Right lobe of liver (tissue), 6 donors: ENCODE measurements around the gene DPYD. TPM values are rescaled to one million over a fixed set of nuclear protein-coding genes. Genes with fewer than 3 reads are reported as not detected.

Experiments
- ATAC-seq, 4 donors: fragments of 200-7000 bp; cut with Tn5 transposase; one replicate each; pipeline ENCODE4 v1.9.1; 2020; ENCODE audit warnings: mild to moderate bottlenecking in 4 of 4, moderate library complexity in 4 of 4
- DNase-seq, 3 donors: peaks; one replicate each; pipeline ENCODE4 v3.0.0-alpha.2; 2020
- H3K27ac ChIP-seq, 3 donors: fragments of 200-600 bp; one replicate each; pipeline ENCODE4 v1.8.0; 2022
- H3K27me3 ChIP-seq, 2 donors: fragments of 200-600 bp; one replicate each; pipeline ENCODE4 v1.8.0; 2022
- H3K36me3 ChIP-seq, 4 donors: fragments of 200-600 bp; sonication (generic) in 1 of 4; one replicate each; pipeline versions ENCODE4 v1.5.1 to v1.8.0; 2017 to 2022; ENCODE audit warnings: control low read depth in 1 of 4
- H3K4me1 ChIP-seq, 4 donors: fragments of 200-600 bp; sonication (generic) in 1 of 4; one replicate each; pipeline versions ENCODE4 v1.5.1 to v1.8.0; 2017 to 2022; ENCODE audit warnings: control low read depth in 1 of 4
- H3K4me3 ChIP-seq, 3 donors: fragments of 200-600 bp; one replicate each; pipeline ENCODE4 v1.8.0; 2022
- H3K9me3 ChIP-seq, 4 donors: fragments of 200-600 bp; sonication (generic) in 1 of 4; one replicate each; pipeline versions ENCODE4 v1.5.1 to v1.8.0; 2017 to 2022; ENCODE audit warnings: control low read depth in 1 of 4
- POLR2A ChIP-seq: fragments of 450-650 bp; IDR thresholded peaks from one replicate; pipeline ENCODE4 v1.6.1; 2017; ENCODE audit warnings: antibody characterized with exemption, mild to moderate bottlenecking
- WGBS: methylation state at CpG from one replicate; pipeline ENCODE4 v1.1.6; 2018; ENCODE audit warnings: low coverage, low lambda C conversion rate; ENCODE audit not compliant: insufficient coverage; ENCODE audit errors: missing lambda C conversion rate; 5-methylcytosine and 5-hydroxymethylcytosine counted together
- intact Hi-C, 2 donors: fragments of 100-400 bp; cut with DNase I; formaldehyde crosslinking; loops; one replicate each; pipeline versions ENCODE4 v1.11.2 to v1.14.1; 2022
- total RNA-seq, 6 experiments: library from RNA; depleted of rRNA in 2 of 6; stranded (reverse); fragments of >200 nt in 2 of 6; fragmentation: NEBNext Ultra II Directional in 3 of 6; extraction: Animal tissue kit (Norgen Biotek cat#: 25700) in 3 of 6; gene quantifications; one replicate each; pipeline versions ENCODE4 v1.1.0 to v1.2.4, GENCODE V29; 2016 to 2023
- TF ChIP-seq, protein P1 (sequence below), 4 donors: fragments of 200-600 bp in 3 of 4; fragments of 450-650 bp in 1 of 4; IDR thresholded peaks; one replicate each; pipeline versions ENCODE4 v1.5.1 to v1.8.0; 2016 to 2022; ENCODE audit warnings: antibody characterized with exemption in 4 of 4, mild to moderate bottlenecking in 2 of 4
- donor health status: DM: no; HTN: yes; CAD: no.
- donor health status: DM: no; HTN: no; CAD: no.
- donor health status: DM: no; HTN: no; CAD: no.
- donor health status: DM: no; HTN: yes; CAD: no.
- donor health status: DM: no; HTN: yes; CAD: no.

Gene DPYD
- total RNA-seq, 6 experiments from 2014 or later, result 25.2 to 74.4 (median 40.0) TPM

DNA sequence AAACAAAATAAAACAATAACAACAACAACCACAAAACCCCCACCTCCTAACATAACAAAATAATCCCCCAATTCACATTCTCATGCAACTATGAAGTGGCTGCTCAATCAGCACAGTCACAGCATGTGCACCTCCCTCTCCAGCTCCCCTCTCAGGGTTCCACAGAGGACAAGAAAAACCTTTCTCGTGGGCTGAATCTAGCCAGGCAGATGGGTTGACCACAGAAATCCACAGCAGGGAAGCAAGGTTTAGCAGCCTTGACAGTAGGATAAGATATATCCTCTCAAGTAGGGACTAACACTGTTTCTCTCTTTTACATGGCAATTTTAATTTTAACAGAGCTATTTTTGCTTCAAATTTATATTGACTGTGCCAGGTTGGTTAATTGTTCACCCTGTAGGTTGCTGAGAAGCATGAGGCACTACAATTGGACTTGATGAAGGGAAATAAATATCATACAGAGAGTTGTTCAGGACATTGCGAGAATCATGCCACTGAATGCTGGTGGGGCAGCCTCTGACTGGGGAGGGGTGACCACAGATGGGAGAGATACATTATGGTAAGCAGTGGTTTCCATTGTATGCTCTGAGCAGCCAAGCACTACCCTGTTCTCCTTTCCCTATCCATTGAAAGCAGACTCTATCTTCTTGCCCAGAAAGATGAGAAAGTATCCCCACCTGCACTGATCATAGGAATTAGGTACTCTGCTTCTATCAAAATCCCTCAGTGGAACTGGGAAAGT lies 535.1 kb downstream of the DPYD start:
- Histone ChIP-seq H3K4me3 (no peak overlapping the region), H3K36me3 (no peaks in the 10 kb centered on the region), H3K27me3 (no peaks in the 10 kb centered on the region), H3K4me1 (no peaks in the 10 kb centered on the region), H3K9me3 (no peaks in the 10 kb centered on the region), H3K27ac (no peak overlapping the region)
- WGBS, result 100% methylated on average over 1 of the region's 2 CpGs
- intact Hi-C loops, result no loop called here
- DNase-seq (no peak), ATAC-seq (no peak)
- no peak for TF ChIP-seq POLR2A
- TF ChIP-seq, protein P1, sequence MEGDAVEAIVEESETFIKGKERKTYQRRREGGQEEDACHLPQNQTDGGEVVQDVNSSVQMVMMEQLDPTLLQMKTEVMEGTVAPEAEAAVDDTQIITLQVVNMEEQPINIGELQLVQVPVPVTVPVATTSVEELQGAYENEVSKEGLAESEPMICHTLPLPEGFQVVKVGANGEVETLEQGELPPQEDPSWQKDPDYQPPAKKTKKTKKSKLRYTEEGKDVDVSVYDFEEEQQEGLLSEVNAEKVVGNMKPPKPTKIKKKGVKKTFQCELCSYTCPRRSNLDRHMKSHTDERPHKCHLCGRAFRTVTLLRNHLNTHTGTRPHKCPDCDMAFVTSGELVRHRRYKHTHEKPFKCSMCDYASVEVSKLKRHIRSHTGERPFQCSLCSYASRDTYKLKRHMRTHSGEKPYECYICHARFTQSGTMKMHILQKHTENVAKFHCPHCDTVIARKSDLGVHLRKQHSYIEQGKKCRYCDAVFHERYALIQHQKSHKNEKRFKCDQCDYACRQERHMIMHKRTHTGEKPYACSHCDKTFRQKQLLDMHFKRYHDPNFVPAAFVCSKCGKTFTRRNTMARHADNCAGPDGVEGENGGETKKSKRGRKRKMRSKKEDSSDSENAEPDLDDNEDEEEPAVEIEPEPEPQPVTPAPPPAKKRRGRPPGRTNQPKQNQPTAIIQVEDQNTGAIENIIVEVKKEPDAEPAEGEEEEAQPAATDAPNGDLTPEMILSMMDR (IDR thresholded peaks at IDR 0.05), result no peak

DNA sequence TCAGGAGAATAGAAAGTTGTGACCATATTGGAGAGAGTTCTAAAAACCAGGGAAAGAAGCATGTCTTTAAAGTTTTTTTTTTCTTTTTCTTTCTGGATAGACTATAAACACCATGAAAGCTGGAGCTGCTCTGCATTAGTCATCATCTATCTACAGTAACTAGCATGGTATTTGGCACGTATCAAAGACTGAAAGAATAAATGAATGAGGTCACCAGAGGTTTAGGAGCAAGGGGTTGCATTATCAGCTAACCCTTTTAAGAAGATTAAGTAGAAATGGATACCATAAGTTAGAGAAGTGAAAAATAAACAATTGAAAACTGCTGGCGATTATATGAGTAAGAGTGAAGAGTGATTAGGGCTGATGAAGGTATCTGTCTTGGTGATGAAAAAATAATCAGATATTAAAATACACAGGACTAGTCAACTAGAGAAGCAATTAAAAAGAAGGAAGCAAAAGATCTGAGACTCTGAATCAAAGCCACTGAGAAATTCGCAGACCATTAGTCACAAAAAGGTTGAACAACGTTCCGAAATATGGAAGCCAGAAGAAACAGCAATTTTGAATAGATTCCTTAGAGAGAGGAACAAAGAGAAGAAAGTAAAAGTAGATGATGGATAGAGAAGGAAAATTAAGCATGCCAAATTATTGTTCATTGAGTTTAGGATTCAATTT lies 536.4 kb downstream of the DPYD start:
- intact Hi-C loops, result no loop called here
- no peak for ATAC-seq

DNA sequence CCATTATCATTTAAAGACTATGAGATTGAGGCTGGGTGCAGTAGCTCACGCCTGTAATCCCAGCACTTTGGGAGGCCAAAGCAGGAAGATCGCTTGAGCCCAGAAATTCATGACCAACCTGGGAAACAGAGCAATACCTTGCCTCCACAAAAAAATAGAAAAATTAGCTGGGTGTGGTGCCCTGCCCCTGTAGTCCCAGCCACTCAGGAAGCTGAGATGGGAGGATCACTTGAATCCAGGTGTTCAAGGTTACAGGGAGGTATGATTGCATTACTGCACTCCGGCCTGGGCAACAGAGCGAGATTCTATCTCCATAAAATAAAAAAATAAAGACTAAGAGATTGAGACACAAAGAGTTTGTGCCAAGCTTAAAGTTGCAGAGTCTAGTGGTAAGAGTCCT lies 537.0 kb downstream of the DPYD start:
- Histone ChIP-seq H3K9me3 (no peaks in the 10 kb centered on the region), H3K36me3 (no peaks in the 10 kb centered on the region), H3K27me3 (no peaks in the 10 kb centered on the region), H3K27ac (no peak overlapping the region), H3K4me1 (no peaks in the 10 kb centered on the region), H3K4me3 (no peak overlapping the region)
- DNase-seq (no peak), ATAC-seq (no peak)
- 86% methylated on average over 2 of the region's 4 CpGs for WGBS
- intact Hi-C loops, result no loop called here
- no peak for TF ChIP-seq POLR2A
- TF ChIP-seq, protein P1 (IDR thresholded peaks at IDR 0.05), result no peak

More for the DNA sequence above, 536.4 kb downstream of the DPYD start:
- Histone ChIP-seq H3K27ac (no peak overlapping the region), H3K4me3 (no peak overlapping the region), H3K27me3 (no peaks in the 10 kb centered on the region), H3K9me3 (no peaks in the 10 kb centered on the region), H3K36me3 (no peaks in the 10 kb centered on the region), H3K4me1 (no peaks in the 10 kb centered on the region)
- DNase-seq, result no peak
- 81% methylated on average over 5 of the region's 5 CpGs for WGBS
- no peak for TF ChIP-seq POLR2A
- TF ChIP-seq, protein P1 (IDR thresholded peaks at IDR 0.05), result no peak

DNA sequence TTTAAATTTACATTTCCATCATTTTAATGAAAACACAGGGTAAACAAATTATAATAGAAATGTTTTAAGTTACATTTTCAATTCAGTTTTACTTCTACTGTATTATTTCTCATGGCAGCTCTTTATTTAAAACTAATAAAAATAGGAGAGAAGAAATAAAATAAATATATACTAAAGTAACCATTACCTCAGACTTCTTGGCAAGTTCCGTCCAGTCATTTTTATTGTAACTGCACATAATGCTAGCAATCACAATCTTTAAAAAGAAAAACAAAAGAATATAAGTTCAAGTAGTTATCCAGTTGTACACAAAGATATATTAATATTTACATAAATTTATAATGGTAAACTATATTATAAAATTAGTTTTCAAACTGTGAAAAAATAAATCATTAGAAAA lies 538.6 kb downstream of the DPYD start:
- no peaks in the 10 kb centered on the region for H3K27me3 ChIP-seq
- no peaks in the 10 kb centered on the region for H3K36me3 ChIP-seq
- H3K27ac ChIP-seq, result no peak overlapping the region
- DNase-seq, result no peak
- no peaks in the 10 kb centered on the region for H3K4me1 ChIP-seq
- H3K9me3 ChIP-seq, result no peaks in the 10 kb centered on the region
- intact Hi-C loops, result no loop called here
- no peak for ATAC-seq
- TF ChIP-seq, protein P1 (IDR thresholded peaks at IDR 0.05), result no peak
- TF ChIP-seq POLR2A, result no peak
- no peak overlapping the region for H3K4me3 ChIP-seq
- 94% methylated on average over 1 of the region's 1 CpG for WGBS
